HL-60/S4 (cell line): ENCODE data around the gene SYTL3.

Source experiments
- in situ Hi-C: fragments of 300-500 bp; cut with MboI; formaldehyde crosslinking; loops from 2 replicates; pipeline ENCODE4 v1.14.3; 2022; ENCODE audit warnings: low sequenced_read_pairs

Gene SYTL3

GRCh38 chr6:158715330-158716311, 65.8 kb downstream of the SYTL3 start:
- in situ Hi-C loops = no loop called here

GRCh38 chr6:158717341-158718330, 67.8 kb downstream of the SYTL3 start:
- in situ Hi-C loops = no loop called here

GRCh38 chr6:158718461-158719046, 68.7 kb downstream of the SYTL3 start:
- in situ Hi-C loops = no loop called here

- in situ Hi-C loops = no loop called here
Observed at GRCh38 chr6:158722176-158722729, 72.4 kb downstream of the SYTL3 start.

GRCh38 chr6:158725704-158726103, 75.8 kb downstream of the SYTL3 start:
- in situ Hi-C loops = no loop called here

- in situ Hi-C loops = no loop called here
Observed at GRCh38 chr6:158729906-158730540, 80.2 kb downstream of the SYTL3 start.

- in situ Hi-C loops = no loop called here
Observed at GRCh38 chr6:158730541-158730907, 80.7 kb downstream of the SYTL3 start.

GRCh38 chr6:158735009-158735408, 85.2 kb downstream of the SYTL3 start:
- in situ Hi-C loops = no loop called here

GRCh38 chr6:158737082-158737709, 87.3 kb downstream of the SYTL3 start:
- in situ Hi-C loops = no loop called here

GRCh38 chr6:158737710-158738615, 88.1 kb downstream of the SYTL3 start:
- in situ Hi-C loops = no loop called here

GRCh38 chr6:158739673-158740072, 89.8 kb downstream of the SYTL3 start:
- in situ Hi-C loops = no loop called here

- in situ Hi-C loops = no loop called here
Observed at GRCh38 chr6:158743033-158743651, 93.3 kb downstream of the SYTL3 start.

- in situ Hi-C loops = no loop called here
Observed at GRCh38 chr6:158744986-158745430, 95.2 kb downstream of the SYTL3 start.

GRCh38 chr6:158751224-158751623, 101.4 kb downstream of the SYTL3 start:
- in situ Hi-C loops = no loop called here

- in situ Hi-C loops = no loop called here
Observed at GRCh38 chr6:158751921-158752320, 102.1 kb downstream of the SYTL3 start.

- in situ Hi-C loops = no loop called here
Observed at GRCh38 chr6:158752613-158753012, 102.8 kb downstream of the SYTL3 start.

GRCh38 chr6:158753811-158754210, 104.0 kb downstream of the SYTL3 start:
- in situ Hi-C loops = no loop called here

GRCh38 chr6:158754738-158755137, 104.9 kb downstream of the SYTL3 start:
- in situ Hi-C loops = no loop called here
